Spleen (tissue), 7 donors: ENCODE results near the gene NUDT16.

Experiments used
- POLR2A ChIP-seq, 3 donors: fragments of 450-650 bp; IDR thresholded peaks; one replicate each; pipeline ENCODE4 v1.5.1; 2017; ENCODE audit warnings: antibody characterized with exemption in 3 of 3, mild to moderate bottlenecking in 1 of 3
- POLR2AphosphoS5 ChIP-seq, 3 donors: sonication (generic); formaldehyde crosslinking; IDR thresholded peaks; one replicate each; pipeline ENCODE4 v1.5.1; 2017; ENCODE audit warnings: antibody characterized with exemption in 3 of 3
- TF ChIP-seq, protein P1 (sequence below), 11 experiments: fragments of 200-600 bp in 7 of 11; fragments of 450-650 bp in 4 of 11; sonication (generic) in 4 of 11; IDR thresholded peaks in 8 of 11; conservative IDR thresholded peaks in 3 of 11; 1 replicate in 7 of 11; 2 replicates in 4 of 11; pipeline versions ENCODE4 v1.4.0 to v1.8.0; 2016 to 2021; ENCODE audit warnings: antibody characterized with exemption in 11 of 11, inconsistent platforms in 4 of 11, mild to moderate bottlenecking in 1 of 11
- donor health status: DM: no; HTN: no; CAD: no; lungs with moderate emphysema.
- donor health status: DM: no; HTN: no; CAD: no.
- donor health status: DM: no; HTN: no; CAD: no.

DNA sequence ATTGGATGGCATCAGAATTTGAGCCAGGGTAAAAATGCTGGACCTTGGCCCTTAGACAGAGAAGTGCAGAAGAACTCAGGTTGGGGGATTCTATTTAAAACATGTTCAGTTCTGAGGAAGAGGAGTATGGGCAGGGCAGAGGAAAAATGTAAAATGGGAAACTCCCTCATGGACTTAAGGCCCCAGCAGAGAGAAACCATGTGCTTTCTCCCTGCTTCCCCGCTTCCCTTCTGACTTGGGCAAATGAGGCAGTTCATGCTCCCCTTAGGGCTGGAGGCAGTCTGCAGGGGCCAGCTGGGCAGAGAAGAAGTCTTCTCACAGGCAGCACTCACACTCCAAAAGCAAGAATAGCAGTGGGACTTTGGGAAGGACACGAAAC, 9.9 kb upstream of the NUDT16 start:
- TF ChIP-seq, protein P1, sequence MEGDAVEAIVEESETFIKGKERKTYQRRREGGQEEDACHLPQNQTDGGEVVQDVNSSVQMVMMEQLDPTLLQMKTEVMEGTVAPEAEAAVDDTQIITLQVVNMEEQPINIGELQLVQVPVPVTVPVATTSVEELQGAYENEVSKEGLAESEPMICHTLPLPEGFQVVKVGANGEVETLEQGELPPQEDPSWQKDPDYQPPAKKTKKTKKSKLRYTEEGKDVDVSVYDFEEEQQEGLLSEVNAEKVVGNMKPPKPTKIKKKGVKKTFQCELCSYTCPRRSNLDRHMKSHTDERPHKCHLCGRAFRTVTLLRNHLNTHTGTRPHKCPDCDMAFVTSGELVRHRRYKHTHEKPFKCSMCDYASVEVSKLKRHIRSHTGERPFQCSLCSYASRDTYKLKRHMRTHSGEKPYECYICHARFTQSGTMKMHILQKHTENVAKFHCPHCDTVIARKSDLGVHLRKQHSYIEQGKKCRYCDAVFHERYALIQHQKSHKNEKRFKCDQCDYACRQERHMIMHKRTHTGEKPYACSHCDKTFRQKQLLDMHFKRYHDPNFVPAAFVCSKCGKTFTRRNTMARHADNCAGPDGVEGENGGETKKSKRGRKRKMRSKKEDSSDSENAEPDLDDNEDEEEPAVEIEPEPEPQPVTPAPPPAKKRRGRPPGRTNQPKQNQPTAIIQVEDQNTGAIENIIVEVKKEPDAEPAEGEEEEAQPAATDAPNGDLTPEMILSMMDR (IDR thresholded peaks at IDR 0.05 in 8 of 11, conservative IDR thresholded peaks at IDR 0.05 in 3 of 11), result no peak
- TF ChIP-seq POLR2A (IDR thresholded peaks at IDR 0.05), result no peak
- TF ChIP-seq POLR2AphosphoS5 (IDR thresholded peaks at IDR 0.05), result no peak
